ENCODE data around the gene MYO1E.

Gene MYO1E

DNA sequence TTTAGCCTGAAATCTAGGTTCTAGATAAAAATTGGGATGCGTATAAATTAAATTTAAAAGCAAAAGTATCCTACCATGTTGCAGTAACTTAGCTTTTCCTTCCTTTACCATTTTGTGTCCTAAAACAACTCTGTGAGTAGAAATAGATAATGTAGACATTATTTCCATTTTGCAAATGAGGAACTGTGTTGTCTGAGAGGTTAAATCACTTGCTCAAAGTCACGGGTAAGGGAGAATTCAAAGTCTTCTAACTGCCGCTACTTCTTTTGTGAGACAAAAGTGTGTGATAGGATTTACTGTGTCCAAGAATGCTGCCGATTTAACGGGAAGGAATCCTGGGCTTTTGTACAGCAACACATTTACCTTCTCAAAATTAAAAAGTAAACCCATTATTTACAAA lies 40.7 kb downstream of the MYO1E start:
- no peak overlapping the region for H3K4me3 ChIP-seq (replicated peaks; ENCODE audit: low read depth, low read length)
- no peak for DNase-seq (ENCODE audit: low read depth)
- no peak for TF ChIP-seq CTCF (IDR thresholded peaks at IDR 0.05; ENCODE audit: low read length, missing control alignments)

- no peak for DNase-seq (ENCODE audit: low read depth)
- no peak for TF ChIP-seq CTCF (IDR thresholded peaks at IDR 0.05; ENCODE audit: low read length, missing control alignments)
- H3K4me3 ChIP-seq (replicated peaks; ENCODE audit: low read depth, low read length): no peak overlapping the region
These were observed 42.0 kb downstream of the MYO1E start for GRCh38 chr15:59330649-59331048.

DNA sequence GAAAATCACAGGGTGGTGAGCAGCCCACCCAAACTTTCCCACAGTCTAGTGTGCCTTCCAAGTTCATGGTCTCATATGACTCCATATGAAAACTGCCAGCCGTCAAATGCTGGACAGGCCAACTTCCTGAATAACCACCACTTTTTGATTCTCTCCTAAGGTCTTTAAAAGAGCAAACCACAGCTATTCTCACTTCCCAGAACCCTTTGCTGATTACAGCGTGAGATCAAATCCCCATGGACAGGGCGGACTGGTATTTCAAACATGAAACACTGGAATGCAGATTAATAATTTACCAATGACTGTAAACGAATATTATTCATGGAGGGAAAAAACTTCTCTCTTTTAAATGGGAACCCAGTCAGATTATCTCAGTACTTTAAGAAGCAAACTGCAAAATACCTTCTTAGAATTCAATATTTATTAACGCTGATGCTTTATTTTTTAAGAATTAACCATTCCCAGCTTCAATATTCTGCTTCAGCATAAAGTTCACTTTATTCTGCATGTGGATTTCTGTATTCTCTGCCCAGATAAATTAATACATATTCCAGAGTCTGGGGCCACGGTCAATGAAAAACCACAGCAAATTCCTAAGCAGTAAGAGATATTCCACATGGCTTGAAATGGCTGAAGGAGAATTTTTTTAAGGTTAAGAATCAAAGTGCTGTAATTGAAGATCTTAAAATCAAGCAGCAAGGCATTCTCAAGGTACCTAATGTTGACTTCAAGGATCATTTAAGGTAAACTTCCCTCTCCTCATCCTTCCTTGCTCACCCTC lies 42.9 kb downstream of the MYO1E start:
- peak; percentile 81 for DNase-seq (ENCODE audit: low read depth)
- no peak for TF ChIP-seq CTCF (IDR thresholded peaks at IDR 0.05; ENCODE audit: low read length, missing control alignments)
- H3K4me3 ChIP-seq (replicated peaks; ENCODE audit: low read depth, low read length): no peak overlapping the region

- no peak for DNase-seq (ENCODE audit: low read depth)
- no peak for TF ChIP-seq CTCF (IDR thresholded peaks at IDR 0.05; ENCODE audit: low read length, missing control alignments)
- H3K4me3 ChIP-seq (replicated peaks; ENCODE audit: low read depth, low read length): no peak overlapping the region
These were observed 43.6 kb downstream of the MYO1E start for GRCh38 chr15:59329091-59329490.

GRCh38 chr15:59327942-59328341 lies 44.7 kb downstream of the MYO1E start:
- no peak overlapping the region for H3K4me3 ChIP-seq (replicated peaks; ENCODE audit: low read depth, low read length)
- no peak for TF ChIP-seq CTCF (IDR thresholded peaks at IDR 0.05; ENCODE audit: low read length, missing control alignments)
- no peak for DNase-seq (ENCODE audit: low read depth)

DNA sequence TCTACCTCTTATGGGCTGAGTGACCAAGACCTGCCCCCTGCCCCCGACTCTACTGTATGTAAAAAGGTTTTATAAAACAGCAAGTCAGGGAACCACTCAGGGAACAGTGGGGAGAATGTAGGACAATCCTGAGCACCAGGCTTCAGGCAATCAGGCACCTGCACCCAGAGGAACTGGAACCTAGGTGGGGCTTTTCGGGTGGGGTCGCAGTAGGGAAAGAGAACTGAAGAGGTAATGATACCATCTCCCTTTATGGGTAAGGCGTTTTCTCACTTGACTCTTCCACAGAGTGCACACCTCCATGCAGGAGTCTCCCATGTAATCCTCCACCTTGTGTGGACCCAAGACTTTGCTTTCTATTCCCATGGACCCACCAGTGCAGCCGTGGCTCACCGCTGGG lies 45.8 kb downstream of the MYO1E start:
- H3K4me3 ChIP-seq (replicated peaks; ENCODE audit: low read depth, low read length): no peak overlapping the region
- DNase-seq (ENCODE audit: low read depth): no peak
- no peak for TF ChIP-seq CTCF (IDR thresholded peaks at IDR 0.05; ENCODE audit: low read length, missing control alignments)
